GM21825 (cell line): ENCODE data around the gene FRAT1.
"Not testable (repeated sequence)": the region's sequence is repeated elsewhere in the genome, so short reads cannot be mapped to it uniquely, and the experiment has no call there.

Experiments
- ATAC-seq: cut with Tn5 transposase; IDR thresholded peaks from one replicate; pipeline ENCODE4 v1.9.1; 2021; ENCODE audit warnings: mild to moderate bottlenecking, moderate library complexity; ENCODE audit not compliant: unreplicated experiment

FRAT1 gene

DNA sequence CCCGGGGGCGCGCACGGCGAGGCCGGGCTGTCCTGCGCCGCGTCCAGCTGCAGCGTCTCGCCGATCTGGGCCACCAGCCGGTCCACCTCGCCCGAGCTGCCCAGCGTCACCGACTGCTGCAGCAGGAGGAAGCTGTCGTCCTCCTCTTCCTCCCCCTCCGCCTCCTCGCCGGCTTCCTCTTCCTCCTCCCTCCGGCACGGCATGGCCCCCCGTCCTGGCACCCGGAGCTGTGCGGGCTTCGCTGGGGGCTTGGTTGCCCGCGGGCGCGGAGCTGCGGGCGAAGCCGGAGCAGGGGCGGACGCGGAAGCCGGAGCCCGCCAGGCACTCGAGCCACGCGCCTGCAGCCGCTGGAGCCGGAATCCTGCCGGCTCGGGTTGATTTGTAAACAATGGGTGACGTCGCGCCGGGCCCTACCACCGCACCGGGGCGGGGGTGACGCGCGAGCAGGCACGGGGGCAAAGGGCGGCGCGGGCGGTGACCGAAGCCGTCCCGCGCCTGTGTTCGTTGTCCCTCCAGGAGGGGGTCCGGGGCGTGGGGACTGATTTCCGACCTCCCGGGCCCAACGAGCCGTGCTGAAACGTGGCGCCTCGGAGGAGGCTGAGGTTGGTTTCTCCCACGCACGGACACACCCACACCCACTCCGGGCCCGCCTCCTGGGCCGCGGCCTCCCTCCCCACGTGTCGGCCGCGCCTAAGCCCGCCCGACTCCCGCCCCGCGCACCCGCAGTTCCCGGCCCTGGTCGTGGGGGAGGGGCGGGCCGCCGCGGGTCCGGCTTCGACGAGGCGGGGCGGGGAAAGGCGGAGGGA, 15.5 kb downstream of the FRAT1 start, which contains the start of gene FRAT2:
Gene FRAT2, minus strand, starts transcription at position 360 of the 806 bp plus-strand sequence. Its CDS starts 157 bp downstream, at position 203.
- peak; percentile 78 for ATAC-seq

DNA sequence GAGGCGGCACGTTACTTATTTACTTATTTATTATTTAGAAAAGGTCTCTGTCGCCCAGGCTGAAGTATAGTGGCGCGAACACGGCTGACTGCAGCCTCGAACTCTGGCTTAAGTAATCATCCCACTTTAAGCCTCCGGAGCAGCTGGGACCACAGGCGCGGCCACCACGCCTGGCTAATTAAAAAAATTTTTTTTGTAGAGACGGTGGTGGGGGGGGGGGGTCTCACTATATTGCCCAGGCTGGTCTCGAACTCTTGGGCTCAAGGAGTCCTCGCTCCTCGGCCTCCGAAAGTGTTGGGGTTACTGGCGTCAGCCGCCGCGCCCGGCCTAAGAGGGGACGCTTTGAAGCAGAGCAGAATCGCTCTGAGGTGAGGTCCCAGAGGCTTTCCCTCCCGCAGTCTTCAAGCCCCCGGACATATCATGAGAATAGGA, 16.1 kb downstream of the FRAT1 start:
- ATAC-seq = no peak

DNA sequence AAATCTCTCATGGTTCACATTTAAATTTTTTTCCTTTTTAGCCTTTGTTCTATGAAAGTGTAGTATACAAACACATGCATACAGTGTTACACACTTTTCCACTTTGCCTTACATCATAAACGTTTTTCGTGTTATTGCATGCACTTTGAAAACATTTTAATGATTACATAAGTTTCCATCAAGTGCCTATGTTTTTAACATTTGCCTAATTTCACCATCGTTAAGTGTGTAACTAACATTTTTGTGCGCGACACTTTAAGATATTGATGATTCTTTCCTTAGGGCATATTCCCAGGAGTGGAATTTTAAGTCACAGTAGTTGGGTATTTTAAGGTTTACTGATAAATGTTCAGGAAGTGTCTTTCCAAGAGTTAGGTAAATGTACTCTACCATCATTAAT, 16.9 kb downstream of the FRAT1 start:
- ATAC-seq = no peak

DNA sequence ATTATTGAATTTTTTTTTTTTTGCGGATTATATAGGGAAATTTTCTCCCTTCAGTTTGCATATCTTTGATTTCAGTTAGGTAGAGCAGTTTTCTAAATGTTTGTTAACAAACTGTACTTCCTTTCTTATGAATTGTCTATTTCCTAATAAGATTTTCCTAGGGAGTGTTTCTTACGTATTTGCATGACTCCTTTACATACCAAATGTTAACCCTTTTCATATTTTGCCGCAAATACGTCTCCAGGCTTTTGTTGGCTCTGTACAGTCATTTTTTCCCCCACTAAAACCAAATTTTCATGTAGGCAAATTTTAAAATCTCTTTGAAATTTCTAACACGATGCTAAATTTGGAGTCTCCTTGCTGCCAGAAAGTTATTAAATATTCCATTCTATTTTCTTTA, 17.4 kb downstream of the FRAT1 start:
- no peak for ATAC-seq

DNA sequence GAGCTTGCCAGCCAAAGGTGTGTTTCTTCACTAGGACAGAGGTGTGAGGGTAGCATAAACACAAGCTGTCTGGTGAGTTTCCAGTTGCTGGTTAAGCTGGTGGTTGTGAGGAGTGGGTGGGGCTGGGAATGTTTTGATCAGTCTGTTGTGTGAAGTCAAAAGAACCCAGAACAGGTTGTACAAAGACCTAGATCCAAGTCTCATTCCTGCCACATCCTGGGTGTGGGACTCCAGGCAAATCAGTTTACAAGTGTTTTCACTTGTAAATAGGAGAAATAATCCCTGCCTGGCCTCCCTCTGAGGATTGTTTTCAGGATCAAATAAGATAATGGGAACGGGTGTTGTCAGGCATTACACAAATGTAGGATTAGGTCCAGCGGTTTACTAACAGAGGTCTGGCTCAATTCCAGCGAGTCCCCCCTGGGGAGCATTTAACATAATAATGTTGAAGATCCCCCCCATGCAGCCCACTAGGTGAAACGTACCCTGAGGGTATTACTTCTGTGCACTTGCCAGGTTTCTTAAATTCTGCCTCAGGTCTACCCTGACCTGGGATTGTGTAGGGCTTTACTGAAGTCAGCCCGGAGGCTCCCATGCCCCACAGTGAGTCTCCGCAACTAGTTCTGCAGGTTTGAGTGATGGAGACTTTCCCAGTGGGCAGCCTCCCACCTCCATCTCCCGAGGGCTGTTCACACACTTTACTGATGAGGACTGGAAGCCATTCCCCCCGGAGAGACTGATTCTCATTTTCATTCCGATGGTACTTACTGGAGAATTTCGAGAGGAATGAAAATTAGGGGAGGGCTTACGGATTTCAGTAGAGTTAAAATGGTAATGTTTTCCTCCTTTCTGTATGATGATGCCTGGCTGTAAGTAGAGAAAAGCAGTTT, 18.1 kb downstream of the FRAT1 start:
- no peak for ATAC-seq

DNA sequence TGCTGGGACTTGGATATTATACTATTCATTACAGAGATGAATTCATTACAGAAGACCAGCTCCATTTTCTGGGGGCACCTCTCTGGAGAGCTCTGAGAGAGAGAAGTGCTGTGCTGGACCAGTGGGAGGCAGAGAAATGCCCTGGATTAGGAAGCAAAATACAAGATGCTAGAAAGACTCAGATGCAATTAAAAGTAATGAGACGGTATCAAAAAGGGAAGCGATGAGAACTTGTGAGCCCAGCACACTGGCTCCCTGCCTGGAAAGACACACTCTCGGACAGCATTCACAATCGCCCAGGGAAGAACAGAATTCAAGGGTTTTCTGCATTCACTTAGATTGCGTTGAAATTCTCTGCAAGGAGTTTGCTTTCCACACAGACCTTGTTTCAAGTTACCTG, 19.0 kb downstream of the FRAT1 start:
- no peak for ATAC-seq

DNA sequence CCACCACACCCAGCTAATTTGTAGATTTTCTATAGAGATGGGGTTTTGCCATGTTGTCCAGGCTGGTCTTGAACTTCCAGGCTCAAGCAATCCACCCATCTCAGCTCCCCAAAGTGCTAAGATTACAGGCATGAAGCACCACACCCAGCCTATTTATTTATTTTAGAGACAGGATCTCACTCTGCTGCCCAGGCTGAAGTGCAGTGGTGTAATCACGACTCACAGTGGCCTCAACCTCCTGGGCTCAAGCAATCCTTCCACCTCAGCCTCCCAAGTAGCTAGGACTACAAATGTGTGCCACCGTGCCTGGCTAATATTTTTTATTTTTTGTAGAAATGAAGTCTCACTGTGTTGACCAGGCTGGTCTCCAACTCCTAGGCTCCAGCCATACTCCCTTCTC, 22.3 kb downstream of the FRAT1 start:
- no peak for ATAC-seq

DNA sequence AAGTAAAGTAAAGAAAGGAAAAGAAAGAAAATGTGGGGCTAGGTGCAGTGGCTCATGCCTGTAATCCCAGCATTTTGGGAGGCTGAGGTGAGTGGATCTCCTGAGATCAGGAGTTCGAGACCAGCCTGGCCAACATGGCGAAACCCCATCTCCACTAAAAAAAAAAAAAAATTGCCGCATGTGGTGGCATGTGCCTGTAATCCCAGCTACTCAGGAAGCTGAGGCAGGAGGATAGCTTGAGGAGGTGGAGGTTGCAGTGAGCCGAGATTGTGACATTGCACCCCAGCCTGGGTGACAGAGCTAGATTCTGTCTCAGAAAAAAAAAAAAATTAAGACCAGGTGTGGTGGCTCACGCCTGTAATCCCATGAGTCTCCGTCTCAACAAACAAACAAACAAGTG, 24.6 kb downstream of the FRAT1 start:
- not testable (repeated sequence) for ATAC-seq

DNA sequence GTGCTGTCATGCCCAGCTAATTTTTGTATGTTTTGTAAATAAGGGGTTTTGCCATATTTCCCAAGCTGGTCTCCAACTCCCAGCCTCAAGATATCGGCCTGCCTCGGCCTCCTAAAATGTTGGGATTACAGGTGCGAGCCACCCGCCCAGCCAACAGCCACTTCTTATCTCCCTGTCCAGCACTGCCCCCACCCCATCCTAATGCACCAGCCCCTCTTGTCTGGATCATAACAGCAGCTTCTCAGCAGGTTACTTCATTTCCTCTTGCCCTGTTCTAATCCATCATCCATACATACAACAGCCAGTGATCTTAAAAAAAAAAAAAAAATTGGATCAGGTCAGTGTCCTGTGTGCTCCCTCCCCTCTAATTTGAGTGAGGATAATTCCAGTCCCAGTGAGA, 28.2 kb downstream of the FRAT1 start:
- ATAC-seq = no peak

DNA sequence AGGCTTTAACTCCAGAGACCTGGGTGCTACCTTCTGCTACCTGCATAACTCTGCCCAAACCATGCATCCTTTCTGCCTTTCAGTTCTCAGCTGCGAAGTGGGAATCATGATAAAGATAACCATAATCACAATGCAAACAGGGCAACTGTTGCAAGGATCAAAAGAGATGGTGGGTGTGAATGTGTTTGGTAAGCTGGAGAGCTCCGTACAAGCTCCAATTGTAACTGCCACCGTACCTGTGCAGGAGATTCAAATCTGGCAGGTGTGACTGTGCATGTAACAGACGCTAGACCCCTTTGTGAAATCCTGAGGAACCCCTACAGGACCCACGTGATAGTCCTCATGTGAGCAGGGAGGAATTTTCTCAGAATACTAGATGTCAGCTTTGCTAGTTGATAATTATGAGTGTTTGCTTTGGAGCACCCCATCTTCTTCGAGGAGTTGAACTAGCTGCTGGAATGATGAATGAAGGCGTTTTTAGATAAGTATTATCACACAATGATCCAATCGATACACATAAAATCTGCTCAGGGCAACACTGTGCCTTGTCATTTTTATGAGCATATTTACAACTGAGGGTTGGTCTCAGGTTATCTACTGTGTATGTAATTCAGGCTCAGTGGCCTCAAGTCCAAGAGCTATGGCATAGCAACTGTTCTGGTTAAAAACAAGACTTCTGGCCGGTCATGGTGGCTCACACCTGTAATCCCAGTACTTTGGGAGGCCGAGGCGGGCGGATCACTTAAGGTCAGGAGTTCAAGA, 30.9 kb downstream of the FRAT1 start:
- ATAC-seq = no peak

DNA sequence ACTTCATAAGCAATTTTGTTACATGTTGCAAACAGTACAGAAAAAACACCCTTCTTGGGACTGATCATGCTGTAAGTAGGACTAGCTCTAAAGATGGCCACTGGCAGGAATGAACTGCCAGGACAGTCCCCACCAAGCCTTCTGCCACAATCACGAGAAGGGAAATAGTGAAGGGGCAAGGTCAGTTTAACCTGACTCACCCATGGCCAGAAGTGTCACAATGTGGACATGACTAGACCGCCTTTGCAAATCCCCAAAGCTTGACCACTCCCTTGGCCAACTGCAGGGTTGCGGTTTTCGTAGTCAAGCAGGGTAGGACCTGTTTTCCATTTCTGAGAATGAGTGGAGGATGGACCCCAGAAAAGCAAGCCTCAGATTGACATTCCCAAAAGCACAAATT, 34.9 kb downstream of the FRAT1 start:
- ATAC-seq = no peak

DNA sequence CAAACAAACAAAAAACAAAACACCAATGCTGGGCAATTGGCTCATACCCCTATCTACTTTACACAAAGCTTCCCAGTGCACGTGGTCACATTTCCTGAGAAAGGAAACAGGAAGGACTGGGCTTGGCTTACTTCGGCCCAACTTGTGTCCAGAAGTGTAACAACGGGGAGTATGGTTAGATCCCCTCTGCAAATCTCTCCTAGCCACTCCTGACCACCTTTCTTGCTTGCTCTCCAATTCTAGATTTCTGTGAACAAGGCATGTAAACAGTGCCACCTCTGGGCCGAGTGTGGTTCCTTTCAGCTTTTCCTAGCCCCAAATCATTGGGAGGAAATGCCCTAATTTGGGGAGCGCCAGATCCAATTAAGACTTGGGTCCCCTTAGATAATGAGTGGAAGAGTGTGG, 36.5 kb downstream of the FRAT1 start:
- no peak for ATAC-seq

DNA sequence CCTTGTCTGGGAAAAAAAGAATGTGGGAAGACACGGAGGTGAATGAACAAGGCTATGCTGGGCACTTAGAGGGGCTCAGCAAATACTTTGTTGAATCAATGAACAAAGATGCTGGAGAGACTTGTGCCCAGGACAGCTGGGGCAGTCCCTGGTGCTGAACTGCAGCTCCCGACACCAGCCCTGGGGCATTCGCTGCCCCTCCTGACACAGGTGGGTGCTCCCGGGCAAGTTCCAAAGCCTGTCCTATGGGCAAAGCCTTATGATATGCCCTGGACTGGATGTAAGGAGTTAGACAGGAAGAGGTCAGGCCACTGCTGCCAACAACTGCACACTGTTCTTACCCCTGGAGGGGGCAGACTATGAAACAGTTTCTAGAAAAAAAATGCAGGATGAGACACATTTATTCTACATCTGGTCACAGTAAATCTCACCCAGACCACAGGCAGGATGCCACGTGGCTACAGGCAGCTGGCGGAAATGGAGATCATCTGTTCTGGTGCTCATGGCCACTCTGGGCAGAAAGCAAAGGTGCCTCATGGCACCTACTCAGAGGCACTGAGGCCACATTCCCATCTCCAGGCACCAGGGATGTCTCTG, 37.3 kb downstream of the FRAT1 start:
- ATAC-seq = no peak

DNA sequence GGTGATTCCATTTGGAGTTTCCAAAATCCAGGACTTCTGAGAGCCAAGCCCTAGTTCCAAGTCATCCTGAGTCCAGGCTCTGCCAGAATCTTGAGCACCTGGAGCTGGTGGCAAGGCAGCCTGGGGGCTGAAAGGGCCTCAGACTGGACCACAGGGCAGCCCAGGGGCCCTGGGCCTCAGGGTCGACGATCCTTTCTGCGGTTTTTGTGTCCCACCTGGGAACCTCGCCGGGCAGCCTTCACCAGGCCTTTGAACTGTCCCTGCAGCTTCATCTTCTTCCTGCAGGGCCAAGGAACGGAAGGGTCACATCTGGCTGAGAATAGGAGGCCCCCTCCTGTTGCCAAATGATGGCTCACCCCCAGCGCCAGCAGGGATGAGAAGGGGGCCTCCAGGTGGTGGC, 37.8 kb downstream of the FRAT1 start:
- ATAC-seq = no peak

DNA sequence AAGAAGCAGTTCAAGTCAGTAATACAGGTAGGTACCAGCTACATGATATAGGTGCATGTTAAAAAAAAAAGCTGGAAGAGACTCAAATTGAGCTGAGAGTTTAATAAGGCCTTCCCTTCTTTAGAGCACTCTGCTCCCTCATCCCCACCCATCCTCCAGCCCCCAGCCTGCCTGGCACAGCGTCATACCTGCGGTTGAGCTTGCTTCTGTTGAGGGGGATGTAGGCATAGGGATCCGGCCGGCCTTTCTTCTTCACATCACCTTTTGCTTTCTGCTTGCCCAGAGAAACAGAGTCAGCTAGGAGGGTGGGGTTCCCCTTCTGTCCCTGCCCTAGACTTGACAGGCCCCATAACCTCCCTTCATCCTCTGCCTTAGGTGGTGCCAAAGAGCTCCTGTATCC, 39.3 kb downstream of the FRAT1 start:
- no peak for ATAC-seq

DNA sequence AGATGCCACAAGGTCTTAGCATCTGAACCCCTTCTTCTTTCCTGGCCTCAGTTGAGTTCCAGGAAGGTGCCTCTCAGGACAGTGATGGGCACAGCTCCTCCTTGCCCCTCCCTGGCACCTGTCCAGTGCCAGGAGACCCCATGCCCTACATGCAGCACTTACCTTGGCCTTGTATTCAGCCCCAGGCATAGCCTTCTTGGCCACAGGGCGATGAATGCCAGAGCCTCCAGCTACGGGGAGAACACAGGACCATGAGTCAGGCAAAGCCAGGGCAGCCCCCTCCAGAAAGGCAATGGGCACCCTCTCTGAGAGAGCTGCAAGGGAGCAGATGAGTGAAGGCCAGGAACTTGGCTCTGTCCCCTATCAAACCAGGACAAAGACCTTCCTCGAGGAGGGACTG, 39.7 kb downstream of the FRAT1 start:
- no peak for ATAC-seq

DNA sequence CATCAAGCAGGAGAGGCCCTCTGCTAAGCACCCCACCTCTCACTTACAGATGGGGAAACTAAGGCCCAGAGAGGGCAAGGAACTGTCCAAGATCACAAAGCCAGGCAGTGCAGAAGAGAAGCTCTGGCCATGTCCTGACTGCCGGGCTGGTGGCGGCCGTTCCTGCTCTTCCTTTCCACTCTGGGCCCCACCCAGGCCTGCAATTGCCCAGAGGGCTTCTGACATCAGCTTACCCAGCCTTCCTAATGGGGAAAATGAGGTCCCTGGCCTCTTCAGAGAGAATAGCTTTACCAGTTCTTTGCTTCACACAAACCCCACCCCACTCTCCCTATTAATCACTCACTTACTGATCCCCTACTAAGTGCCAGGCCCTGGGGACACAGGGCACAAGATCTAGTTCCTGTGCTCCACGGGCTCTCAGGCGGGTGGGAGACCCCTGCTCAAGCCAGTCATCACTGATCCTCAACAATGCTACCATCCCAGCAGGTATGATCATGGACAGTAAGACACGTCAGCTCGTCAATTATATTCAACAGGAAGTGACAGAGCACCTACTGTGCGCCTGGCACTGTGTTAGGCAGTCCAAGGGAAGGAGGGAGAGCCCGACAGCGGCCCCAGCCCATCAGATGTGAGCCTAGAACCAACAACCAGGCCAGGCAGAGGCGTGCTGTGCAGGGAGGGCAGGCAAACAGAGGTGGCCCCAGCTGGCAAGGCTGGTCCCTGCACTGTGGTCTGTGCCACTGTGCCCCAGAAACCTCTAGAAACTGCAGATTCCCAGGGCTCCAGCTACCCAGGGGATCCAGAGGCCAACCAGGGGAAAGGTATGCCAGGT, 41.9 kb downstream of the FRAT1 start:
- no peak for ATAC-seq

DNA sequence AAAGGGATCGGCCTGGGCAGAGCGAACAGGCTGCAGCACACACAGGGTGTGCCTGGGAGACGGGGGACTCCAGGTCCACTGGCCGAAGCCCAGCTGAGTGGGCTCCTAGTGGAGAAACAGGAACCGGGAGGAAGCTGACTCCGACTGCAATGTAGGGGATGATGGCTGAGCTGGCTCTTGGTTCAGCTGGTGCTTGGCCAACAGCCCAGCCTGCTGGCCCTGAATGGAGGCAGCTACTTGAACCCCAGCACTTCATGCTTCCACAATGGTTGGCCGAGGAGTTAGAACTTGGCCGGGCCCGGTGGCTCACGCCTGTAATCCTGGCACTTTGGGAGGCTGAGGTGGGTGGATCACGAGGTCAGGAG, 42.4 kb downstream of the FRAT1 start:
- ATAC-seq = no peak

DNA sequence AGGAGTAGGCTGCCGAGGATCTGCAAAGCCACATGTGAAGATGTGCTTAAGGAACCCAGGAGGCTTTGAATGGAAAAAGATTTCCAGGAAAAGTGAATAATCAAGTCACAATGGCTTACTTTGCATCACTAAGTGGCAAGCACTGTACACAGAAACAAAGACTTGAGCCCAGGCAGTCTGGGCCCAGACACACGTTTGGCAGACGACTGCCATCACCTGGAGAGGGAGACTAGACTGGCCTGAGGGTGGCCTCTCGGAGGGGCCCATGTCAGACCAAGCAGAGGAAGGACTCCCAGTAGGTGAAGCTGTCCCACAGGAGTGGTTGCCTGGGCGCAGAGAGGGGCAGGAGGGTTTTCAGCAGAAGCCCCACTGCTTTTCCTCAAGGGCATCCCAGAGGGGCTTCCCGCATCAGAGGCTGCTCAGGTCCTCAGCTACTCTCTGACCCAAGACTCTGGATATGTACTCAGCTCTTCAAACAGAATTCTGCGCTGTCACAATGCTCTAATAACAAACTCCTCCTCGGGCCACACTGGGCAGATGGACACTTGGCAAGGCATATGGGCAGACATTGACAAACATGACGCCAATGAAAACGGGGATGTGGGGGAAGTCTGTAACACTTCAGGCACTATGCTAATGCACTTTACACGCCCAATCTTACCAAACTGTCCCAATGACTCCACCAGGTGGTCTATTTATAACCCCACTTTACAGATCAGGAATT, 43.4 kb downstream of the FRAT1 start:
- no peak for ATAC-seq
